ENCODE data around the gene TPT1. TPM values are rescaled to one million over a fixed set of nuclear protein-coding genes. Genes with fewer than 3 reads are reported as not detected.
"Not testable (repeated sequence)": the region's sequence is repeated elsewhere in the genome, so short reads cannot be mapped to it uniquely, and the experiment has no call there.

Gene TPT1
- total RNA-seq, 2 experiments from 2014 or later, result 3,981 to 4,076 TPM

GRCh38 chr13:45300190-45300985 lies 40.6 kb downstream of the TPT1 start:
- peaks cover 8% of the 10 kb centered on the region for H3K36me3 Mint-ChIP-seq (ENCODE audit: low read depth)
- no peak overlapping the region for H3K27ac Mint-ChIP-seq
- CTCF ChIA-PET, result interaction anchor here (2.1 to 3.8 kb wide), 2 partner anchors 8 to 254 kb away, joined by 9 to 30 read pairs; no protein-coding TSS in a partner anchor
- ATAC-seq (no peak), DNase-seq (no peak)
- no peaks in the 10 kb centered on the region for H3K9me3 Mint-ChIP-seq (ENCODE audit: insufficient read depth)
- POLR2A ChIA-PET, result interaction anchor here (0.5 kb wide), 1 partner anchor 43 kb away, joined by 3 read pairs; no protein-coding TSS in a partner anchor
- H3K4me3 Mint-ChIP-seq, result no peak overlapping the region
- H3K4me1 Mint-ChIP-seq (ENCODE audit: low read depth), result peaks cover 27% of the 10 kb centered on the region
- H3K27me3 Mint-ChIP-seq (ENCODE audit: low read depth), result peaks cover 2% of the 10 kb centered on the region

GRCh38 chr13:45299194-45299593 lies 41.8 kb downstream of the TPT1 start:
- no peak for ATAC-seq
- no peak overlapping the region for H3K27ac Mint-ChIP-seq
- H3K27me3 Mint-ChIP-seq (ENCODE audit: low read depth), result peaks cover 2% of the 10 kb centered on the region
- peaks cover 27% of the 10 kb centered on the region for H3K4me1 Mint-ChIP-seq (ENCODE audit: low read depth)
- no peak for DNase-seq
- no peak overlapping the region for H3K4me3 Mint-ChIP-seq
- POLR2A ChIA-PET, result interaction anchor here (0.7 kb wide), 1 partner anchor 180 kb away, joined by 3 read pairs; no protein-coding TSS in a partner anchor
- peaks cover 8% of the 10 kb centered on the region for H3K36me3 Mint-ChIP-seq (ENCODE audit: low read depth)
- no peaks in the 10 kb centered on the region for H3K9me3 Mint-ChIP-seq (ENCODE audit: insufficient read depth)
- CTCF ChIA-PET, result interaction anchor here (1.4 to 3.8 kb wide), 4 partner anchors 10 to 252 kb away, joined by 3 to 30 read pairs (median 11); no protein-coding TSS in a partner anchor

- peak overlapping the region; percentile 85 for H3K27ac Mint-ChIP-seq
- peaks cover 27% of the 10 kb centered on the region for H3K4me1 Mint-ChIP-seq (ENCODE audit: low read depth)
- POLR2A ChIA-PET, result interaction anchor here (0.7 to 1.8 kb wide), 3 partner anchors 42 to 180 kb away, joined by 3 to 12 read pairs (median 3); partner anchors contain the start of genes GTF2F2 and TPT1
These were observed 42.4 kb downstream of the TPT1 start for GRCh38 chr13:45298550-45298949.

GRCh38 chr13:45298206-45298505 lies 42.8 kb downstream of the TPT1 start:
- ATAC-seq, result peak; percentile 59
- peaks cover 27% of the 10 kb centered on the region for H3K4me1 Mint-ChIP-seq (ENCODE audit: low read depth)
- H3K9me3 Mint-ChIP-seq (ENCODE audit: insufficient read depth), result no peaks in the 10 kb centered on the region
- CTCF ChIA-PET, result interaction anchor here (0.8 to 3.8 kb wide), 10 partner anchors 8 to 379 kb away, joined by 3 to 30 read pairs (median 4); partner anchors contain the start of gene TPT1
- POLR2A ChIA-PET, result interaction anchor here (0.8 to 1.8 kb wide), 2 partner anchors 43 to 178 kb away, joined by 3 to 12 read pairs; partner anchors contain the start of genes GTF2F2 and TPT1
- H3K27me3 Mint-ChIP-seq (ENCODE audit: low read depth), result peaks cover 2% of the 10 kb centered on the region
- no peak for DNase-seq
- H3K36me3 Mint-ChIP-seq (ENCODE audit: low read depth), result peaks cover 8% of the 10 kb centered on the region
- H3K27ac Mint-ChIP-seq, result peak overlapping the region; percentile 85
- no peak overlapping the region for H3K4me3 Mint-ChIP-seq

More at GRCh38 chr13:45298550-45298949, 42.4 kb downstream of the TPT1 start:
- not testable (repeated sequence) for H3K36me3 Mint-ChIP-seq (ENCODE audit: low read depth); H3K9me3 Mint-ChIP-seq (ENCODE audit: insufficient read depth); H3K4me3 Mint-ChIP-seq; DNase-seq; H3K27me3 Mint-ChIP-seq (ENCODE audit: low read depth); ATAC-seq
- CTCF ChIA-PET, result interaction anchor here (1.0 to 3.8 kb wide), 8 partner anchors 10 to 380 kb away, joined by 3 to 30 read pairs (median 6); no protein-coding TSS in a partner anchor

GRCh38 chr13:45297456-45298205 lies 43.4 kb downstream of the TPT1 start:
- peaks cover 27% of the 10 kb centered on the region for H3K4me1 Mint-ChIP-seq (ENCODE audit: low read depth)
- H3K4me3 Mint-ChIP-seq, result no peak overlapping the region
- peak; percentile 40 for DNase-seq
- H3K9me3 Mint-ChIP-seq (ENCODE audit: insufficient read depth), result no peaks in the 10 kb centered on the region
- peaks cover 8% of the 10 kb centered on the region for H3K36me3 Mint-ChIP-seq (ENCODE audit: low read depth)
- POLR2A ChIA-PET, result interaction anchor here (0.8 to 1.8 kb wide), 2 partner anchors 43 to 178 kb away, joined by 3 to 12 read pairs; partner anchors contain the start of genes GTF2F2 and TPT1
- peaks cover 2% of the 10 kb centered on the region for H3K27me3 Mint-ChIP-seq (ENCODE audit: low read depth)
- peak; percentile 77 for ATAC-seq
- peak overlapping the region; percentile 85 for H3K27ac Mint-ChIP-seq
- CTCF ChIA-PET, result interaction anchor here (0.7 to 3.8 kb wide), 11 partner anchors 9 to 379 kb away, joined by 3 to 30 read pairs (median 4); partner anchors contain the start of gene TPT1

GRCh38 chr13:45296259-45296658 lies 44.7 kb downstream of the TPT1 start:
- DNase-seq (no peak), ATAC-seq (no peak)
- Mint-ChIP-seq H3K27ac (peak overlapping the region; percentile 66), H3K27me3 (ENCODE audit: low read depth) (peaks cover under 1% of the 10 kb centered on the region), H3K4me1 (ENCODE audit: low read depth) (peaks cover 27% of the 10 kb centered on the region), H3K9me3 (ENCODE audit: insufficient read depth) (no peaks in the 10 kb centered on the region), H3K4me3 (no peak overlapping the region), H3K36me3 (ENCODE audit: low read depth) (peaks cover 8% of the 10 kb centered on the region)
- ChIA-PET CTCF (interaction anchor here (0.8 to 3.1 kb wide), 3 partner anchors 15 to 249 kb away, joined by 4 to 13 read pairs (median 10); no protein-coding TSS in a partner anchor), POLR2A (no interaction called here)

GRCh38 chr13:45295536-45295935 lies 45.4 kb downstream of the TPT1 start:
- CTCF ChIA-PET, result interaction anchor here (0.6 to 2.3 kb wide), 2 partner anchors 9 to 248 kb away, joined by 3 to 10 read pairs; no protein-coding TSS in a partner anchor
- Mint-ChIP-seq H3K27me3 (ENCODE audit: low read depth) (no peaks in the 10 kb centered on the region), H3K4me1 (ENCODE audit: low read depth) (peaks cover 27% of the 10 kb centered on the region), H3K4me3 (no peak overlapping the region), H3K9me3 (ENCODE audit: insufficient read depth) (no peaks in the 10 kb centered on the region), H3K36me3 (ENCODE audit: low read depth) (peaks cover 8% of the 10 kb centered on the region), H3K27ac (no peak overlapping the region)
- POLR2A ChIA-PET, result interaction anchor here (0.6 kb wide), 1 partner anchor 315 kb away, joined by 3 read pairs; no protein-coding TSS in a partner anchor
- DNase-seq, result no peak
- ATAC-seq, result no peak

GRCh38 chr13:45292176-45292575 lies 48.8 kb downstream of the TPT1 start:
- H3K27me3 Mint-ChIP-seq (ENCODE audit: low read depth), result no peaks in the 10 kb centered on the region
- ChIA-PET POLR2A (no interaction called here), CTCF (interaction anchor here (0.8 to 1.8 kb wide), 5 partner anchors 12 to 246 kb away, joined by 3 to 6 read pairs (median 3); no protein-coding TSS in a partner anchor)
- peaks cover 9% of the 10 kb centered on the region for H3K36me3 Mint-ChIP-seq (ENCODE audit: low read depth)
- DNase-seq (no peak), ATAC-seq (no peak)
- H3K4me1 Mint-ChIP-seq (ENCODE audit: low read depth), result peaks cover 13% of the 10 kb centered on the region
- no peak overlapping the region for H3K27ac Mint-ChIP-seq
- no peaks in the 10 kb centered on the region for H3K9me3 Mint-ChIP-seq (ENCODE audit: insufficient read depth)
- no peak overlapping the region for H3K4me3 Mint-ChIP-seq

- Mint-ChIP-seq H3K4me1 (ENCODE audit: low read depth) (no peaks in the 10 kb centered on the region), H3K36me3 (ENCODE audit: low read depth) (peaks cover 7% of the 10 kb centered on the region), H3K9me3 (ENCODE audit: insufficient read depth) (no peaks in the 10 kb centered on the region), H3K4me3 (no peak overlapping the region), H3K27ac (no peak overlapping the region), H3K27me3 (ENCODE audit: low read depth) (no peaks in the 10 kb centered on the region)
- ChIA-PET POLR2A (no interaction called here), CTCF (interaction anchor here (0.6 to 1.5 kb wide), 4 partner anchors 8 to 38 kb away, joined by 3 to 5 read pairs (median 4); no protein-coding TSS in a partner anchor)
- ATAC-seq, result no peak
- no peak for DNase-seq
These were observed 50.9 kb downstream of the TPT1 start for GRCh38 chr13:45289936-45290563.

Measured in activated CD8-positive, alpha-beta T cell treated with anti-CD3 and anti-CD28 coated beads, Interleukin-2, amount 10 ng/mL, durations not matched to agents 7 days and 5 days (primary cell).